H9 (cell line): ENCODE results near the gene IKZF1. TPM values are rescaled to one million over a fixed set of nuclear protein-coding genes. Genes with fewer than 3 reads are reported as not detected.
A peak's percentile ranks its signal among the peaks of the same experiment; 100 is the strongest.

Source experiments
- DNase-seq: peaks from one replicate; pipeline ENCODE4 v3.0.0-alpha.2; 2017
- H2AFZ ChIP-seq: one replicate; pipeline ENCODE4 v1.6.1; 2013; ENCODE audit warnings: mild to moderate bottlenecking, low read length, control low read depth, moderate library complexity
- H2AK5ac ChIP-seq: 2 replicates; pipeline ENCODE4 v1.6.1; 2013; ENCODE audit warnings: low read length, control low read depth, mixed read lengths; ENCODE audit not compliant: insufficient read length
- H2BK120ac ChIP-seq: one replicate; pipeline ENCODE4 v1.6.1; 2013; ENCODE audit warnings: low read depth, mild to moderate bottlenecking, low read length, control low read depth, inconsistent platforms; ENCODE audit not compliant: poor library complexity, severe bottlenecking
- H2BK12ac ChIP-seq: 2 replicates; pipeline ENCODE4 v1.6.1; 2013; ENCODE audit warnings: low read length, control low read depth, mixed read lengths, low read depth; ENCODE audit not compliant: insufficient read length
- H2BK15ac ChIP-seq: 2 replicates; pipeline ENCODE4 v1.6.1; 2013; ENCODE audit warnings: low read depth, low read length, control low read depth
- H2BK20ac ChIP-seq: one replicate; pipeline ENCODE4 v1.6.1; 2013; ENCODE audit warnings: low read depth, mild to moderate bottlenecking, low read length, control low read depth, inconsistent platforms; ENCODE audit not compliant: poor library complexity, severe bottlenecking
- H2BK5ac ChIP-seq: 2 replicates; pipeline ENCODE4 v1.6.1; 2013; ENCODE audit warnings: low read length, control low read depth, mixed read lengths; ENCODE audit not compliant: insufficient read length
- H3K14ac ChIP-seq: 2 replicates; pipeline ENCODE4 v1.6.1; 2013; ENCODE audit warnings: low read length, control low read depth; ENCODE audit not compliant: insufficient read depth
- H3K18ac ChIP-seq: 2 replicates; pipeline ENCODE4 v1.6.1; 2013; ENCODE audit warnings: low read depth, mild to moderate bottlenecking, mixed read lengths, low read length, control low read depth; ENCODE audit not compliant: insufficient read length
- H3K23ac ChIP-seq: 2 replicates; pipeline ENCODE4 v1.6.1; 2013; ENCODE audit warnings: low read length, control low read depth, mixed read lengths, low read depth; ENCODE audit not compliant: insufficient read length
- H3K23me2 ChIP-seq: 2 replicates; pipeline ENCODE4 v1.6.1; 2013; ENCODE audit warnings: low read depth, mild to moderate bottlenecking, mixed read lengths, low read length, control low read depth; ENCODE audit not compliant: insufficient read length, poor library complexity, severe bottlenecking
- H3K27ac ChIP-seq: 2 replicates; pipeline ENCODE4 v1.5.1; 2013; ENCODE audit warnings: low read length, control low read depth, mixed read lengths, low read depth; ENCODE audit not compliant: insufficient read length
- H3K27me3 ChIP-seq: 2 replicates; pipeline ENCODE4 v1.6.1; 2013; ENCODE audit warnings: low read length, control low read depth, inconsistent platforms; ENCODE audit not compliant: insufficient read depth
- H3K4ac ChIP-seq: 2 replicates; pipeline ENCODE4 v1.6.1; 2013; ENCODE audit warnings: low read depth, mild to moderate bottlenecking, control low read depth, inconsistent platforms, low read length, moderate library complexity
- H3K4me1 ChIP-seq: 2 replicates; pipeline ENCODE4 v1.6.1; 2013; ENCODE audit warnings: low read length, control low read depth, inconsistent platforms; ENCODE audit not compliant: insufficient read depth
- H3K4me2 ChIP-seq: 2 replicates; pipeline ENCODE4 v1.6.1; 2013; ENCODE audit warnings: low read length, control low read depth, mixed read lengths; ENCODE audit not compliant: insufficient read length, insufficient read depth
- H3K56ac ChIP-seq: 2 replicates; pipeline ENCODE4 v1.6.1; 2013; ENCODE audit warnings: low read depth, mild to moderate bottlenecking, mixed read lengths, low read length, control low read depth; ENCODE audit not compliant: insufficient read length
- H3K79me1 ChIP-seq: 2 replicates; pipeline ENCODE4 v1.6.1; 2013; ENCODE audit warnings: low read depth, mild to moderate bottlenecking, moderate library complexity, low read length, control low read depth, inconsistent platforms; ENCODE audit not compliant: insufficient read depth, poor library complexity, severe bottlenecking
- H3K79me2 ChIP-seq: 2 replicates; pipeline ENCODE4 v1.6.1; 2013; ENCODE audit warnings: low read length, control low read depth, inconsistent platforms; ENCODE audit not compliant: insufficient read depth
- H3K9ac ChIP-seq: 2 replicates; pipeline ENCODE4 v1.6.1; 2013; ENCODE audit warnings: low read length, control low read depth, mixed read lengths; ENCODE audit not compliant: insufficient read length; ENCODE audit errors: extremely low read depth
- H3K9me3 ChIP-seq: one replicate; pipeline ENCODE4 v1.6.1; 2013; ENCODE audit warnings: low read depth, low read length, inconsistent platforms; ENCODE audit not compliant: control insufficient read depth
- H3T11ph ChIP-seq: one replicate; pipeline ENCODE4 v1.6.1; 2013; ENCODE audit warnings: mild to moderate bottlenecking, low read length, control low read depth, inconsistent platforms
- H4K20me1 ChIP-seq: one replicate; pipeline ENCODE4 v1.6.1; 2013; ENCODE audit not compliant: control insufficient read depth, insufficient read length, insufficient read depth
- H4K5ac ChIP-seq: 2 replicates; pipeline ENCODE4 v1.6.1; 2013; ENCODE audit warnings: low read depth, mild to moderate bottlenecking, mixed read lengths, low read length, control low read depth; ENCODE audit not compliant: insufficient read length
- H4K8ac ChIP-seq: replicated peaks from 2 replicates; pipeline ENCODE4 v1.6.1; 2013; ENCODE audit warnings: low read length, control low read depth, mixed read lengths, low read depth; ENCODE audit not compliant: insufficient read length
- H4K91ac ChIP-seq: 2 replicates; pipeline ENCODE4 v1.6.1; 2013; ENCODE audit warnings: low read depth, mild to moderate bottlenecking, moderate library complexity, mixed read lengths, low read length, control low read depth; ENCODE audit not compliant: insufficient read length
- H3K27ac Mint-ChIP-seq, 3 experiments: 2 replicates in 2 of 3; 3 replicates in 1 of 3; pipeline ENCODE4 v1.8.0; 2020 to 2021; ENCODE audit warnings: mixed read lengths in 3 of 3, mild to moderate bottlenecking in 1 of 3, moderate library complexity in 1 of 3
- H3K27me3 Mint-ChIP-seq: 2 replicates; pipeline ENCODE4 v1.8.0; 2021; ENCODE audit warnings: low read depth, mild to moderate bottlenecking, moderate library complexity, mixed read lengths
- H3K36me3 Mint-ChIP-seq, 3 experiments: 2 replicates in 2 of 3; 3 replicates in 1 of 3; pipeline ENCODE4 v1.8.0; 2020 to 2021; ENCODE audit warnings: low read depth in 3 of 3, mixed read lengths in 3 of 3; ENCODE audit not compliant: insufficient read depth in 1 of 3
- H3K4me1 Mint-ChIP-seq, 2 experiments: 2 replicates each; pipeline ENCODE4 v1.8.0; 2020; ENCODE audit warnings: mixed read lengths in 2 of 2
- H3K4me3 Mint-ChIP-seq, 2 experiments: 2 replicates in 1 of 2; 3 replicates in 1 of 2; pipeline ENCODE4 v1.8.0; 2020 to 2021; ENCODE audit warnings: mild to moderate bottlenecking in 2 of 2, mixed read lengths in 2 of 2, moderate library complexity in 1 of 2
- H3K9me3 Mint-ChIP-seq, 2 experiments: 2 replicates in 1 of 2; 3 replicates in 1 of 2; pipeline ENCODE4 v1.8.0; 2020; ENCODE audit warnings: mild to moderate bottlenecking in 2 of 2, mixed read lengths in 2 of 2, moderate library complexity in 1 of 2
- CTCF ChIP-seq: fragments of 200-600 bp; sonication (generic); conservative IDR thresholded peaks from 3 replicates; pipeline ENCODE4 v1.8.0; 2021; ENCODE audit warnings: antibody characterized with exemption, mild to moderate bottlenecking
- WGBS: extraction: QIAGEN DNeasy Blood & Tissue Kit; methylation state at CpG from one replicate; pipeline ENCODE4 v1.1.7; 2013; ENCODE audit warnings: missing lambda C conversion rate, low lambda C conversion rate, mixed read lengths; ENCODE audit not compliant: insufficient read length; ENCODE audit errors: extremely low coverage; 5-methylcytosine and 5-hydroxymethylcytosine counted together
- total RNA-seq: library from RNA; stranded (reverse); gene quantifications from 2 replicates; pipeline ENCODE4 v1.2.1, GENCODE V29; 2021

IKZF1 gene
- total RNA-seq, 1 experiment from 2014 or later, result 0.98 TPM

- H3K18ac ChIP-seq, result no peak overlapping the region
- H3K4me1 Mint-ChIP-seq, result peaks cover 7 to 8% of the 10 kb centered on the region in 2 experiments; a peak in 2 of 4 replicates
- peaks cover 4% of the 10 kb centered on the region for H3K27me3 Mint-ChIP-seq
- DNase-seq, result no peak
- H4K91ac ChIP-seq, result no peak overlapping the region
- WGBS, result no CpG with 5 or more reads among the region's 20 CpGs
- H3K14ac ChIP-seq, result no peak overlapping the region
- no peak for TF ChIP-seq CTCF
- H3K27ac Mint-ChIP-seq, result peak overlapping the region in 1 of 3 experiments; percentile 25; a peak in 1 of 7 replicates
- no peak overlapping the region for H2BK12ac ChIP-seq
- no peak overlapping the region for H2AFZ ChIP-seq
- H3K4me1 ChIP-seq, result no peaks in the 10 kb centered on the region
- H3K27me3 ChIP-seq, result no peaks in the 10 kb centered on the region
- H3K79me2 ChIP-seq, result no peaks in the 10 kb centered on the region
- no peak overlapping the region for H3K56ac ChIP-seq
- no peak overlapping the region for H3K9ac ChIP-seq
- H3K79me1 ChIP-seq, result no peaks in the 10 kb centered on the region
- no peaks in the 10 kb centered on the region for H3K9me3 Mint-ChIP-seq
- no peaks in the 10 kb centered on the region for H3K23me2 ChIP-seq
- no peaks in the 10 kb centered on the region for H3K36me3 Mint-ChIP-seq
- no peak overlapping the region for H2BK5ac ChIP-seq
- no peak overlapping the region for H2BK20ac ChIP-seq
- H2BK120ac ChIP-seq, result no peak overlapping the region
- H3K27ac ChIP-seq, result no peak overlapping the region
- no peak overlapping the region for H3T11ph ChIP-seq
- no peaks in the 10 kb centered on the region for H4K20me1 ChIP-seq
- no peak overlapping the region for H3K4me3 Mint-ChIP-seq
- H4K8ac ChIP-seq, result no peak overlapping the region
- H3K9me3 ChIP-seq, result no peaks in the 10 kb centered on the region
- no peak overlapping the region for H3K4me2 ChIP-seq
- no peak overlapping the region for H4K5ac ChIP-seq
- H2AK5ac ChIP-seq, result no peak overlapping the region
- no peak overlapping the region for H2BK15ac ChIP-seq
- no peak overlapping the region for H3K4ac ChIP-seq
- no peak overlapping the region for H3K23ac ChIP-seq
Measured at GRCh38 chr7:50359995-50360925, 55.7 kb downstream of the IKZF1 start.
